Mesenchymal stem cell (in vitro differentiated cells and primary cell): Measurements from ENCODE around the gene RASL10B.

Source experiments
- DNase-seq: peaks from one replicate; pipeline ENCODE4 v3.0.0-alpha.2; 2013
- H2AFZ ChIP-seq: one replicate; pipeline ENCODE4 v1.6.1; 2013; ENCODE audit warnings: low read depth, mild to moderate bottlenecking, control low read depth, inconsistent platforms, low read length, moderate library complexity
- H2AK5ac ChIP-seq: 2 replicates; pipeline ENCODE4 v1.6.1; 2013; ENCODE audit warnings: low read length, moderate library complexity, mild to moderate bottlenecking, inconsistent platforms; ENCODE audit not compliant: severe bottlenecking
- H2BK120ac ChIP-seq: one replicate; pipeline ENCODE4 v1.6.1; 2013; ENCODE audit warnings: low read depth, mild to moderate bottlenecking, inconsistent platforms, low read length, moderate library complexity
- H2BK12ac ChIP-seq, 2 experiments: one replicate each; pipeline ENCODE4 v1.6.1; 2013; ENCODE audit warnings: inconsistent platforms in 2 of 2, low read length in 2 of 2, mild to moderate bottlenecking in 2 of 2, moderate library complexity in 2 of 2, control low read depth in 1 of 2
- H2BK15ac ChIP-seq: one replicate; pipeline ENCODE4 v1.6.1; 2013; ENCODE audit warnings: mild to moderate bottlenecking, low read depth, inconsistent platforms; ENCODE audit not compliant: poor library complexity, severe bottlenecking
- H2BK5ac ChIP-seq: 2 replicates; pipeline ENCODE4 v1.6.1; 2013; ENCODE audit warnings: low read depth, mild to moderate bottlenecking, low read length, control low read depth, inconsistent platforms; ENCODE audit not compliant: poor library complexity, severe bottlenecking
- H3K14ac ChIP-seq, 2 experiments: one replicate each; pipeline ENCODE4 v1.6.1; 2013; ENCODE audit warnings: inconsistent platforms in 2 of 2, low read length in 2 of 2, control low read depth in 1 of 2, mild to moderate bottlenecking in 1 of 2, moderate library complexity in 1 of 2
- H3K18ac ChIP-seq, 2 experiments: one replicate each; pipeline ENCODE4 v1.6.1; 2013; ENCODE audit warnings: inconsistent platforms in 2 of 2, low read length in 2 of 2, control low read depth in 1 of 2, low read depth in 1 of 2, mild to moderate bottlenecking in 1 of 2
- H3K23ac ChIP-seq, 2 experiments: one replicate each; pipeline ENCODE4 v1.6.1; 2013; ENCODE audit warnings: inconsistent platforms in 2 of 2, low read length in 2 of 2, mild to moderate bottlenecking in 2 of 2, moderate library complexity in 2 of 2, control low read depth in 1 of 2
- H3K27ac ChIP-seq: 2 replicates; pipeline ENCODE4 v1.5.1; 2013; ENCODE audit warnings: mild to moderate bottlenecking, moderate library complexity, low read length, control low read depth, inconsistent platforms; ENCODE audit not compliant: poor library complexity, severe bottlenecking
- H3K27me3 ChIP-seq, 2 experiments: 2 replicates each; pipeline versions ENCODE4 v1.6.1 to v1.7.0; 2013; ENCODE audit warnings: low read length in 2 of 2, mild to moderate bottlenecking in 2 of 2, moderate library complexity in 2 of 2, control low read depth in 1 of 2, inconsistent platforms in 1 of 2; ENCODE audit not compliant: control insufficient read depth in 1 of 2, insufficient read depth in 1 of 2
- H3K36me3 ChIP-seq, 2 experiments: 2 replicates each; pipeline versions ENCODE4 v1.6.1 to v1.7.0; 2013; ENCODE audit warnings: low read length in 2 of 2, control low read depth in 1 of 2, inconsistent platforms in 1 of 2, low read depth in 1 of 2, mild to moderate bottlenecking in 1 of 2; ENCODE audit not compliant: insufficient read depth in 2 of 2, control insufficient read depth in 1 of 2
- H3K4ac ChIP-seq, 2 experiments: one replicate each; pipeline ENCODE4 v1.6.1; 2013; ENCODE audit warnings: inconsistent platforms in 2 of 2, low read length in 2 of 2, mild to moderate bottlenecking in 2 of 2, moderate library complexity in 2 of 2, control low read depth in 1 of 2, low read depth in 1 of 2
- H3K4me1 ChIP-seq: 2 replicates; pipeline ENCODE4 v1.6.1; 2013; ENCODE audit warnings: low read depth, low read length, control low read depth; ENCODE audit not compliant: control insufficient read depth, insufficient read depth
- H3K4me2 ChIP-seq: 2 replicates; pipeline ENCODE4 v1.6.1; 2013; ENCODE audit warnings: low read length, mild to moderate bottlenecking, inconsistent platforms; ENCODE audit not compliant: poor library complexity, severe bottlenecking
- H3K4me3 ChIP-seq, 2 experiments: 2 replicates each; pipeline versions ENCODE4 v1.5.1 to v1.7.0; 2013; ENCODE audit warnings: low read length in 2 of 2, mild to moderate bottlenecking in 2 of 2, control low read depth in 1 of 2, low read depth in 1 of 2; ENCODE audit not compliant: insufficient read depth in 1 of 2
- H3K79me1 ChIP-seq: replicated peaks from 2 replicates; pipeline ENCODE4 v1.6.1; 2013; ENCODE audit warnings: mild to moderate bottlenecking, control low read depth, low read length, inconsistent platforms; ENCODE audit not compliant: poor library complexity, severe bottlenecking
- H3K9ac ChIP-seq: 2 replicates; pipeline ENCODE4 v1.7.0; 2013; ENCODE audit warnings: mild to moderate bottlenecking, low read length, moderate library complexity
- H3K9me3 ChIP-seq: 2 replicates; pipeline ENCODE4 v1.7.0; 2013; ENCODE audit warnings: mild to moderate bottlenecking, low read length; ENCODE audit not compliant: control insufficient read depth
- H4K8ac ChIP-seq: one replicate; pipeline ENCODE4 v1.6.1; 2013; ENCODE audit warnings: inconsistent platforms, mild to moderate bottlenecking, low read length, moderate library complexity
- H4K91ac ChIP-seq: one replicate; pipeline ENCODE4 v1.6.1; 2013; ENCODE audit warnings: mild to moderate bottlenecking, low read length, inconsistent platforms
- WGBS: methylation state at CpG from one replicate; pipeline ENCODE4 v1.1.7; 2013; ENCODE audit warnings: mixed read lengths; 5-methylcytosine and 5-hydroxymethylcytosine counted together

The RASL10B gene

GRCh38 chr17:35692512-35693210 is 38.8 kb upstream of the RASL10B start:
- H2BK15ac ChIP-seq = no peak overlapping the region
- H3K18ac ChIP-seq = no peak overlapping the region
- no peak overlapping the region for H2AK5ac ChIP-seq
- peaks cover 25 to 90% of the 10 kb centered on the region in 2 experiments for H3K36me3 ChIP-seq
- H2BK5ac ChIP-seq = no peak overlapping the region
- H4K8ac ChIP-seq = no peak overlapping the region
- H3K4me1 ChIP-seq = no peaks in the 10 kb centered on the region
- no peak for DNase-seq
- H3K14ac ChIP-seq = no peak overlapping the region
- H3K4ac ChIP-seq = no peak overlapping the region
- no peak overlapping the region for H4K91ac ChIP-seq
- no peak overlapping the region for H3K4me2 ChIP-seq
- H2BK120ac ChIP-seq = no peak overlapping the region
- H3K27me3 ChIP-seq = no peaks in the 10 kb centered on the region
- H3K23ac ChIP-seq = no peak overlapping the region
- no peaks in the 10 kb centered on the region for H3K9me3 ChIP-seq
- H2BK12ac ChIP-seq = no peak overlapping the region
- no peak overlapping the region for H3K27ac ChIP-seq
- H3K4me3 ChIP-seq = no peak overlapping the region
- no peak overlapping the region for H2AFZ ChIP-seq
- no peak overlapping the region for H3K9ac ChIP-seq
- WGBS = 80% methylated on average over 5 of the region's 7 CpGs
- H3K79me1 ChIP-seq = peaks cover 31% of the 10 kb centered on the region

- Histone ChIP-seq H2BK120ac (no peak overlapping the region), H4K91ac (no peak overlapping the region), H3K9me3 (no peaks in the 10 kb centered on the region), H3K4me2 (no peak overlapping the region), H3K23ac (no peak overlapping the region), H3K4me1 (no peaks in the 10 kb centered on the region), H2AK5ac (no peak overlapping the region), H3K14ac (no peak overlapping the region), H2BK12ac (no peak overlapping the region), H3K4me3 (no peak overlapping the region), H2AFZ (no peak overlapping the region), H3K27ac (no peak overlapping the region), H3K27me3 (no peaks in the 10 kb centered on the region), H4K8ac (no peak overlapping the region), H3K9ac (no peak overlapping the region), H3K79me1 (peaks cover 30% of the 10 kb centered on the region), H3K36me3 (peaks cover 26 to 81% of the 10 kb centered on the region in 2 experiments), H2BK5ac (no peak overlapping the region), H2BK15ac (no peak overlapping the region), H3K18ac (no peak overlapping the region), H3K4ac (no peak overlapping the region)
- WGBS = 85% methylated on average over 3 of the region's 3 CpGs
- DNase-seq = no peak
Observed at GRCh38 chr17:35693662-35694061, 37.8 kb upstream of the RASL10B start.

- H3K4ac ChIP-seq = no peak overlapping the region
- no peak overlapping the region for H4K91ac ChIP-seq
- H3K18ac ChIP-seq = no peak overlapping the region
- H2AFZ ChIP-seq = no peak overlapping the region
- peaks cover 22 to 71% of the 10 kb centered on the region in 2 experiments for H3K36me3 ChIP-seq
- no peak overlapping the region for H3K14ac ChIP-seq
- H2BK5ac ChIP-seq = no peak overlapping the region
- no peak overlapping the region for H3K4me3 ChIP-seq
- H4K8ac ChIP-seq = no peak overlapping the region
- H3K4me2 ChIP-seq = no peak overlapping the region
- H3K4me1 ChIP-seq = no peaks in the 10 kb centered on the region
- no peak overlapping the region for H3K9ac ChIP-seq
- no peaks in the 10 kb centered on the region for H3K9me3 ChIP-seq
- peaks cover 31% of the 10 kb centered on the region for H3K79me1 ChIP-seq
- no peak for DNase-seq
- no peak overlapping the region for H2BK120ac ChIP-seq
- no peak overlapping the region for H2AK5ac ChIP-seq
- no peak overlapping the region for H3K27ac ChIP-seq
- WGBS = 35% methylated on average over 2 of the region's 2 CpGs
- no peak overlapping the region for H3K23ac ChIP-seq
- no peaks in the 10 kb centered on the region for H3K27me3 ChIP-seq
- H2BK12ac ChIP-seq = no peak overlapping the region
- no peak overlapping the region for H2BK15ac ChIP-seq
Observed at GRCh38 chr17:35694906-35695305, 36.5 kb upstream of the RASL10B start.

- Histone ChIP-seq H2BK12ac (no peak overlapping the region), H3K14ac (no peak overlapping the region), H3K4me3 (no peak overlapping the region), H3K23ac (no peak overlapping the region), H3K4me1 (no peaks in the 10 kb centered on the region), H3K27me3 (no peaks in the 10 kb centered on the region), H3K79me1 (peaks cover 30% of the 10 kb centered on the region), H3K9me3 (no peaks in the 10 kb centered on the region), H3K9ac (no peak overlapping the region), H4K8ac (no peak overlapping the region), H2BK5ac (no peak overlapping the region), H3K27ac (no peak overlapping the region), H2BK120ac (no peak overlapping the region), H2AK5ac (no peak overlapping the region), H3K4me2 (no peak overlapping the region), H4K91ac (no peak overlapping the region), H3K36me3 (peaks cover 22 to 65% of the 10 kb centered on the region in 2 experiments), H3K18ac (no peak overlapping the region), H2AFZ (no peak overlapping the region), H2BK15ac (no peak overlapping the region), H3K4ac (no peak overlapping the region)
- no peak for DNase-seq
- WGBS = 47% methylated on average over 2 of the region's 2 CpGs
Observed at GRCh38 chr17:35695613-35696012, 35.8 kb upstream of the RASL10B start.
